ENCODE results near the gene CHST11.
A peak's percentile ranks its signal among the peaks of the same experiment; 100 is the strongest.

The CHST11 gene

GRCh38 chr12:104484079-104484478 lies 27.3 kb downstream of the CHST11 start:
- no peak for DNase-seq

- peak; percentile 85 for DNase-seq
Measured at GRCh38 chr12:104485651-104486362, 29.1 kb downstream of the CHST11 start.

- DNase-seq: no peak
Measured at GRCh38 chr12:104486363-104486750, 29.6 kb downstream of the CHST11 start.

- no peak for DNase-seq
Measured at GRCh38 chr12:104486943-104487819, 30.4 kb downstream of the CHST11 start.

- DNase-seq: no peak
Measured at GRCh38 chr12:104488374-104488773, 31.6 kb downstream of the CHST11 start.

- DNase-seq: peak; percentile 26
Measured at GRCh38 chr12:104490186-104490585, 33.4 kb downstream of the CHST11 start.

GRCh38 chr12:104490850-104491249 lies 34.1 kb downstream of the CHST11 start:
- no peak for DNase-seq

GRCh38 chr12:104493496-104493895 lies 36.7 kb downstream of the CHST11 start:
- no peak for DNase-seq

GRCh38 chr12:104494137-104494792 lies 37.5 kb downstream of the CHST11 start:
- DNase-seq: no peak

GRCh38 chr12:104494793-104495158 lies 38.0 kb downstream of the CHST11 start:
- DNase-seq: no peak

GRCh38 chr12:104495786-104496185 lies 39.0 kb downstream of the CHST11 start:
- no peak for DNase-seq

GRCh38 chr12:104496336-104496735 lies 39.6 kb downstream of the CHST11 start:
- DNase-seq: no peak

GRCh38 chr12:104498211-104498801 lies 41.6 kb downstream of the CHST11 start:
- DNase-seq: peak; percentile 90

GRCh38 chr12:104499668-104500332 lies 43.1 kb downstream of the CHST11 start:
- no peak for DNase-seq

GRCh38 chr12:104501115-104501514 lies 44.4 kb downstream of the CHST11 start:
- DNase-seq: no peak

GRCh38 chr12:104501660-104502059 lies 44.9 kb downstream of the CHST11 start:
- DNase-seq: no peak

- DNase-seq: no peak
Measured at GRCh38 chr12:104502217-104502616, 45.5 kb downstream of the CHST11 start.

GRCh38 chr12:104502638-104503037 lies 45.9 kb downstream of the CHST11 start:
- no peak for DNase-seq

- no peak for DNase-seq
Measured at GRCh38 chr12:104503191-104503590, 46.4 kb downstream of the CHST11 start.

- DNase-seq: no peak
Measured at GRCh38 chr12:104504146-104504545, 47.4 kb downstream of the CHST11 start.

- no peak for DNase-seq
Measured at GRCh38 chr12:104505095-104505818, 48.5 kb downstream of the CHST11 start.

Measured in GF-D8 (cell line).